WTC11 (cell line): ENCODE data around the gene NDE1. TPM values are rescaled to one million over a fixed set of nuclear protein-coding genes. Genes with fewer than 3 reads are reported as not detected.

ENCODE experiments used
- ATAC-seq: fragments of 200-7000 bp; cut with Tn5 transposase; 2 replicates; pipeline ENCODE4 v1.10.0; 2021; ENCODE audit warnings: mild to moderate bottlenecking, moderate library complexity
- CTCF ChIA-PET: fragments of 300-600 bp; sonication (Branson Sonifier 250); formaldehyde crosslinking; loops from one replicate; lab custom pipeline; 2021; ENCODE audit warnings: antibody characterized with exemption; lab: Charles Lee
- POLR2A ChIA-PET: fragments of 350-600 bp; sonication (Branson Sonifier 250); formaldehyde crosslinking; loops from one replicate; lab custom pipeline; 2021; ENCODE audit warnings: antibody characterized with exemption; lab: Charles Lee
- DNase-seq: peaks from one replicate; pipeline ENCODE4 v3.0.0; 2021; ENCODE audit warnings: low spot score
- H3K27ac Mint-ChIP-seq: 2 replicates; pipeline ENCODE4 v1.8.0; 2021; ENCODE audit warnings: mixed read lengths
- H3K27me3 Mint-ChIP-seq: 2 replicates; pipeline ENCODE4 v1.8.0; 2021; ENCODE audit warnings: low read depth, mild to moderate bottlenecking, moderate library complexity, mixed read lengths
- H3K36me3 Mint-ChIP-seq: 2 replicates; pipeline ENCODE4 v1.8.0; 2021; ENCODE audit warnings: mixed read lengths
- H3K4me1 Mint-ChIP-seq: 2 replicates; pipeline ENCODE4 v1.8.0; 2022; ENCODE audit warnings: mixed read lengths
- H3K4me3 Mint-ChIP-seq: 2 replicates; pipeline ENCODE4 v1.8.0; 2021; ENCODE audit warnings: mild to moderate bottlenecking, moderate library complexity, mixed read lengths
- H3K9me3 Mint-ChIP-seq: 2 replicates; pipeline ENCODE4 v1.8.0; 2021; ENCODE audit warnings: mixed read lengths
- CBFB ChIP-seq: sonication (generic); formaldehyde crosslinking; IDR thresholded peaks from 2 replicates; pipeline ENCODE4 v1.8.1; 2022; ENCODE audit warnings: mild to moderate bottlenecking, low read depth, missing genetic modification reagents
- E2F5 ChIP-seq: sonication (generic); formaldehyde crosslinking; IDR thresholded peaks from 2 replicates; pipeline ENCODE4 v1.8.1; 2022; ENCODE audit warnings: mild to moderate bottlenecking, moderate library complexity, missing genetic modification reagents
- ELF4 ChIP-seq: sonication (generic); formaldehyde crosslinking; IDR thresholded peaks from 2 replicates; pipeline ENCODE4 v1.8.1; 2022; ENCODE audit warnings: low read depth, mild to moderate bottlenecking, moderate library complexity, missing genetic modification reagents
- FOXJ3 ChIP-seq: sonication (generic); formaldehyde crosslinking; IDR thresholded peaks from 2 replicates; pipeline ENCODE4 v1.9.0; 2021; ENCODE audit warnings: missing genetic modification reagents, mild to moderate bottlenecking, borderline replicate concordance
- FOXK1 ChIP-seq: sonication (generic); formaldehyde crosslinking; IDR thresholded peaks from 2 replicates; pipeline ENCODE4 v1.8.0; 2022; ENCODE audit warnings: mild to moderate bottlenecking, moderate library complexity, missing genetic modification reagents
- FOXP1 ChIP-seq: sonication (generic); formaldehyde crosslinking; IDR thresholded peaks from 2 replicates; pipeline ENCODE4 v1.8.0; 2022; ENCODE audit warnings: missing genetic modification reagents, mild to moderate bottlenecking, moderate library complexity, borderline replicate concordance
- MXD4 ChIP-seq: fragments of 250-450 bp; sonication (Bioruptor Pico); IDR thresholded peaks from 2 replicates; pipeline ENCODE4 v1.8.0; 2021; ENCODE audit warnings: mild to moderate bottlenecking, moderate library complexity, borderline replicate concordance
- NFYB ChIP-seq: sonication (generic); formaldehyde crosslinking; conservative IDR thresholded peaks from 2 replicates; pipeline ENCODE4 v1.8.0; 2022; ENCODE audit warnings: low read depth, missing genetic modification reagents
- OVOL2 ChIP-seq: fragments of 250-450 bp; sonication (Bioruptor Pico); IDR thresholded peaks from 2 replicates; pipeline ENCODE4 v1.9.0; 2021; ENCODE audit warnings: mild to moderate bottlenecking, borderline replicate concordance
- PRRX2 ChIP-seq: fragments of 250-450 bp; sonication (Bioruptor Pico); IDR thresholded peaks from 2 replicates; pipeline ENCODE4 v1.8.0; 2021; ENCODE audit warnings: mild to moderate bottlenecking
- SP1 ChIP-seq: sonication (generic); formaldehyde crosslinking; conservative IDR thresholded peaks from 2 replicates; pipeline ENCODE4 v1.8.1; 2022; ENCODE audit warnings: missing genetic modification reagents
- ZNF219 ChIP-seq: sonication (generic); formaldehyde crosslinking; IDR thresholded peaks from 2 replicates; pipeline ENCODE4 v1.8.0; 2023; ENCODE audit warnings: missing genetic modification reagents, mild to moderate bottlenecking, borderline replicate concordance
- ZNF232 ChIP-seq: sonication (generic); formaldehyde crosslinking; IDR thresholded peaks from 2 replicates; pipeline ENCODE4 v1.8.0; 2022; ENCODE audit warnings: mild to moderate bottlenecking, missing genetic modification reagents
- ZNF281 ChIP-seq: sonication (generic); formaldehyde crosslinking; IDR thresholded peaks from 2 replicates; pipeline ENCODE4 v1.8.0; 2023; ENCODE audit warnings: mild to moderate bottlenecking, missing genetic modification reagents
- ZNF396 ChIP-seq: fragments of 250-450 bp; sonication (Bioruptor Pico); IDR thresholded peaks from 2 replicates; pipeline ENCODE4 v1.8.0; 2021; ENCODE audit warnings: mild to moderate bottlenecking, moderate library complexity, borderline replicate concordance
- total RNA-seq: library from RNA; stranded (reverse); gene quantifications from 3 replicates; pipeline ENCODE4 v1.2.3, GENCODE V29; 2021
- TF ChIP-seq, protein P1 (sequence below): sonication (generic); formaldehyde crosslinking; IDR thresholded peaks from 2 replicates; pipeline ENCODE4 v1.8.1; 2023; ENCODE audit warnings: mild to moderate bottlenecking, moderate library complexity, missing genetic modification reagents
- TF ChIP-seq, protein P2 (sequence below): fragments of 250-450 bp; sonication (Bioruptor Pico); conservative IDR thresholded peaks from 2 replicates; pipeline ENCODE4 v1.9.0; 2021; ENCODE audit warnings: mild to moderate bottlenecking

The NDE1 gene
- total RNA-seq, 1 experiment from 2014 or later, result 39.4 TPM

- no peak overlapping the region for H3K4me3 Mint-ChIP-seq
- no peak for ATAC-seq
- no peak overlapping the region for H3K27ac Mint-ChIP-seq
- TF ChIP-seq, protein P1, sequence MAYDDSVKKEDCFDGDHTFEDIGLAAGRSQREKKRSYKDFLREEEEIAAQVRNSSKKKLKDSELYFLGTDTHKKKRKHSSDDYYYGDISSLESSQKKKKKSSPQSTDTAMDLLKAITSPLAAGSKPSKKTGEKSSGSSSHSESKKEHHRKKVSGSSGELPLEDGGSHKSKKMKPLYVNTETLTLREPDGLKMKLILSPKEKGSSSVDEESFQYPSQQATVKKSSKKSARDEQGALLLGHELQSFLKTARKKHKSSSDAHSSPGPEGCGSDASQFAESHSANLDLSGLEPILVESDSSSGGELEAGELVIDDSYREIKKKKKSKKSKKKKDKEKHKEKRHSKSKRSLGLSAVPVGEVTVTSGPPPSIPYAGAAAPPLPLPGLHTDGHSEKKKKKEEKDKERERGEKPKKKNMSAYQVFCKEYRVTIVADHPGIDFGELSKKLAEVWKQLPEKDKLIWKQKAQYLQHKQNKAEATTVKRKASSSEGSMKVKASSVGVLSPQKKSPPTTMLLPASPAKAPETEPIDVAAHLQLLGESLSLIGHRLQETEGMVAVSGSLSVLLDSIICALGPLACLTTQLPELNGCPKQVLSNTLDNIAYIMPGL (CRISPR knock-in tag), result no peak
- no peak for TF ChIP-seq FOXJ3 (CRISPR knock-in tag)
- no peak for TF ChIP-seq E2F5 (CRISPR knock-in tag)
- TF ChIP-seq SP1 (CRISPR knock-in tag), result no peak
- no peak for TF ChIP-seq ZNF281 (CRISPR knock-in tag)
- no peak for TF ChIP-seq PRRX2 (CRISPR knock-in tag)
- no peak for TF ChIP-seq MXD4 (CRISPR knock-in tag)
- no peak for TF ChIP-seq ZNF219
- TF ChIP-seq ZNF396 (CRISPR knock-in tag), result no peak
- no peak for TF ChIP-seq NFYB
- no peak for TF ChIP-seq ELF4 (CRISPR knock-in tag)
- TF ChIP-seq FOXK1 (CRISPR knock-in tag), result no peak
- no peak for TF ChIP-seq ZNF232 (CRISPR knock-in tag)
- no peaks in the 10 kb centered on the region for H3K4me1 Mint-ChIP-seq
- ChIA-PET POLR2A (no interaction called here), CTCF (interaction anchor here (1.0 to 1.5 kb wide), 3 partner anchors 9 to 23 kb away, joined by 4 to 5 read pairs (median 4); no protein-coding TSS in a partner anchor)
- peaks cover 9% of the 10 kb centered on the region; the same call in 1 of the 2 replicates for H3K36me3 Mint-ChIP-seq
- no peak for DNase-seq
- H3K9me3 Mint-ChIP-seq, result no peaks in the 10 kb centered on the region
- no peaks in the 10 kb centered on the region for H3K27me3 Mint-ChIP-seq
Measured at GRCh38 chr16:15705064-15705565, 55.1 kb downstream of the NDE1 start.

DNA sequence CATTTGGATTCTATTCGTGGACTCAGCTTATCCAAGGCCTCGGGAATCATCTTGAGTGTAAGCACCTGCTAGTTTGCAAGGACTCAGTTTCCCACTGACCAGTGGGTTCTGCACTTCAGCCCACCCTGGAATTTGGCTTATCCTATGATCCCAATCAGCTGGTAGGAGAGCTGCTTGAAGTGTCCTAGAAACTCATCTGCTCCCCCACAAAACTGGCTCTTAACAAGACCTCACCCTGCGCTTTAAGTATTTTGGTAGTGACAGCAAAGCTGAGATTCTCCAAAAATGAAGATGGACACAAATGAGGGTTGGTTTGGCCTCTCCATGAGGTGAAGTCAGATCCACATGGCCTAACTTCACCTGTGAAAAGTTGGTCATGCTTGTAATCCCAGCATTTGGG is 57.3 kb downstream of the NDE1 start:
- H3K4me1 Mint-ChIP-seq, result no peaks in the 10 kb centered on the region
- H3K27ac Mint-ChIP-seq, result no peak overlapping the region
- TF ChIP-seq CBFB (CRISPR knock-in tag) (no peak), FOXP1 (CRISPR knock-in tag) (no peak), OVOL2 (CRISPR knock-in tag) (no peak)
- TF ChIP-seq, protein P2, sequence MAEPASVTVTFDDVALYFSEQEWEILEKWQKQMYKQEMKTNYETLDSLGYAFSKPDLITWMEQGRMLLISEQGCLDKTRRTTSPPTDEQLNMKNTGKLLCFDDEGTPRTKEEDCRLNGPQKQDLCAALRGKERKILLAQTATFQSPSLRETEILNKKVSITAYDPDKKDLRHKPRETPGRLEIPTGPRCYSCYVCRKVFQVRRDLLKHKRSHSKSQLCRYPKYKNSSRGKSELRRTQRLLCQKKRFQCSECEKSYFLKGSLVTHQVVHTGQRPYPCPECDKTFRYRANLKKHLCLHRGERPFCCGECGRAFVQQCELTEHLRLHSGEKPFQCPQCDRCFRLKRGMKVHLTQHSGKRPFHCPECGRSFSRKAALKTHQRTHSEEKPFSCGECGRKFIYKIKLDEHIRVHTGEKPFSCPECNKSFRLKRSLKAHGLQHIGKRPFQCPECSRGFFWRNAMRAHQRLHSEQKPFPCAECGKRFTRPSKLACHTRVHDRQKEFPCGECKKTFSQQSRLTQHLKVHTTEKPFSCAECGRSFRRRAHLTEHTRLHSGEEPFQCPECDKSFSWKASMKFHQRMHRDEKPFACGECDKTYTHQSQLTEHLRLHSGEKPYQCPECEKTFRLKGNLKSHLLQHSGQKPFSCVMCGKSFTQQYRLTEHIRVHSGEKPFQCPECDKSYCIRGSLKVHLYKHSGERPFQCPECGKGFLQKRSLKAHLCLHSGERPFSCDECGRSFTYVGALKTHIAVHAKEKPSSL (CRISPR knock-in tag), result no peak
- ATAC-seq (no peak), DNase-seq (no peak)
- H3K27me3 Mint-ChIP-seq, result no peaks in the 10 kb centered on the region
- POLR2A ChIA-PET, result no interaction called here
- CTCF ChIA-PET, result interaction anchor here (0.6 kb wide), 1 partner anchor 124 kb away, joined by 3 read pairs; no protein-coding TSS in a partner anchor
- no peak overlapping the region for H3K4me3 Mint-ChIP-seq
- H3K36me3 Mint-ChIP-seq, result no peaks in the 10 kb centered on the region
- H3K9me3 Mint-ChIP-seq, result no peaks in the 10 kb centered on the region
